GM18870 (cell line): ENCODE data around the gene RBM5.
A peak's percentile ranks its signal among the peaks of the same experiment; 100 is the strongest.

Experiments
- ATAC-seq: cut with Tn5 transposase; IDR thresholded peaks from one replicate; pipeline ENCODE4 v1.9.1; 2021; ENCODE audit warnings: moderate library complexity; ENCODE audit not compliant: unreplicated experiment

Gene RBM5

DNA sequence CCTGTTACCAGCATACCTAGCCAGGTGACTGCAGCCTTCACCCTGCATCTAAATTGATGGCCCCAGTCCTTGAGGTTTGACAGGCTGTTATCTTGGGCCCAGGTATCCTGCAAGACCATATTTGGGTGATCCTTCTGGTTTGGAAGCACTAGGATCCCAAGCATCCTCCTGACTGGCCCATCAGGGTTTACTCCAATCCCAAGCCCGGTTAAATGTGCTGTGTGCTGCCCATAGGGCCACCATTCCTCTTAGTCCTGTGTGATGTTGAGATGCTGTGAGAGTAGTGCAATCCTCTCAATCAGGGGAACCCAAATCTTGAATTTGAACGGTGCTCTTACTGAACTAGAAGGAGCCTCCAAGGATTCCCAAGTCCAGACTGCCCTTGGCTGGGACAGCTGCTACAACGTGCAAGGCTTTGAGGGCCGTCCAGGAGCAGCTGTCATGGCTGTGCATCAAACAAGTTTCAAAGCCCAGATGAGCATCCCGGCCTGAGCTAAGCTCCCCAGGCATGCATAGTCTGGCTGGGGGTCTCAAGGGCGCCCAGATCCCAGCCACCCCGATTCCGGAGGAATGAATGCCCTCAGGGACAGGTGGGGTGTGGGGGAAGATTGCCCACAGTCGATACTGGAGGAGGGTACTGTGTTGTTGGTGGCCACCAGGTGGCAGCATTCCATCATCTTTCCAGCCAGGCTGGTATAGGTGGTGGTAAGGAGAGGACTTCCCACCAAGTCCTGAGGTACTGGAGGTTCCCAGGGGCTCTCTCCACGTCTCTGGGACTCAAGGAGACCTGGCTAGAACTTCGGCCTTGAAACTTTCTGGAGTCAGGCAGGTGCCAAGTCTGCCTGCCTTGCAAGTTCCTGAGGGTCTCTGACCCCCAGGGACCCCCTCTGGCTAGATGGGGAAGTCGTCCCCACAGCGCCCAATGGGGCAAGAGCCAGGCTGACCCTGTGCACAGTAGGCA lies 32.6 kb downstream of the RBM5 start:
- ATAC-seq: peak; percentile 61

- ATAC-seq: no peak
Measured at GRCh38 chr3:50122071-50122470, 33.4 kb downstream of the RBM5 start.

GRCh38 chr3:50122661-50123391 lies 34.1 kb downstream of the RBM5 start:
- ATAC-seq: no peak

DNA sequence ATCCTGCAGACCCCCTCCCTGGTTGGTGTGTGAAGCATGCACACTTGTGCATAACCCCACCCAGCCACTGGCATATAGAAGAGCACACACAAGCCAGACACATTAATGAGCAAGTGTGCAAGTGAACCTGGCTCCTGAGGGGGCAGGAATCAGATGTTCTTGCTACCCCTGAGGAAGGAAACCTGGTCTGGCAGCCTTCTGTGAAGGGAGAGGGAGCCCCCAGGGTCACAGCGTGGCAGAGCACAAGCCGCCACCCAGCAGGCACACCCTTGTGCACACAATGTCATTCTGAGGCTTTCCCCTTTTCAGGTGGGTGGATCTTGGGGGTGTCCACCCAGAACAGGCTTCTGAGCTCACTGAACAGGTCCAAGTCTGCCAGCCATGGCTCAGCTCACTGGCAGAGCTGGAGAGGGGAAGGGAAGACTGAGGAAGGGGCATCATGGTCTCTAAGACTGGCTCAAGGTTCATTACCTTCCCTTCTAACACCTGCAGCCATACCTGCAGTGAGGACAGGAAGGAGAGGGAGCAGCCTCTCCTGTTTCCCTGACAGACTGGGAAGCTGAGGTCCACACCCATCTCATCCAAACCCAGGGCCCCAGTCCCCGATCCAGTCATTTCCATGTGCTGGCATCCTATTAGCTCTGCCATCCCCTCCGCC lies 34.8 kb downstream of the RBM5 start:
- no peak for ATAC-seq

DNA sequence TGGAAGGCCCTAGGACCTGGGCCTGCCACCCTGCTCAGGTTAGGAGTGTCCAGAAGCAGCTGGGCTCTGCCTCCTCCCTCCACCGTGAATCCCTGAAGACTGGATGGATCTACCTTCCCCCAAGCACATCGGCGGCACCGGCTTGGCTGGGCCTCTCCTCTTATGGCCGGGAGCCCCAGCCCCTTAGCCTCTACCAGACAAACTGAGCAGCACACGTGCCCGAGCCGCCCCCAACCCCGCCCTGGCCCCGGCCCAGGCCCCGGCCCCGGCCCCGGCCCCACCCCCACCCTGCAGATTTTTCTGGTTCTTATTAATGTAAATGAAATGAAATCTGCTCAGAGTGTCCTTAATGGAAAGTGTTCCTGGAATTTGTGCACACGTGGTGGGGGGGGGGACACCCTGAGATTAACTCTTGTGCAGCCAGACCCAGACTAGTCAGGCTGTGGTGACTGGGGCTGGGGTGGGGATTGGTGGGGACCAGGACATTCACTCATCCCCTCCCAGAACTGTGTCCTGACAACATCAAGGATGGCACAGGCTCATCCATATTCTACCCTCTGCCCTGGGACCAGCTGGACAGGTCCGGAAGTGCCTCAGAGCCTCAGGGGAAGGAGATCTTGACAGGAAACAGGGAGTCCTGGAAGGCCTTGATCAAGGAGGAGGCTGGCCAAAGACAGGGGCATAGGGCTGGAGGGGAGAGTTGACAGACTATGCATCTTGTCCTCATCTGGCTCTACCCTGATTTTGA lies 35.5 kb downstream of the RBM5 start:
- ATAC-seq: no peak

DNA sequence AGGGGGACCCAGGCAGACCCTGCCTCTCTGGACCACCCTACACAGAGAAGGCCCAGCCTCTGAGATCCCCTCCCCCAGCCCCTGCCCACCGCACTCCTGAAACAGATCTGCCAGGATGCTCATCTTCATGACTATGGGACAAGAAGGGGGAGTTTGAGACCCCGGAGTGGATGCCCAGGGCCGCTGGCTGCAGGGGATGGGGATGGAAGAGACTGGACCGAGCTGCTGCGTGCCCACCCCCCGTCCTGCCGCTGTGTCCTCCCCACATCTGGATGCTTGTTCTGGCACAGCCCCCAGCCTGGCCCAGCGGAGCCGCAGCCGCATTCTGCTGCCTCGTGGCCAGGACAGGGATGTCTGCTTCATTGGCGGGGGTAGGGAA lies 36.1 kb downstream of the RBM5 start:
- no peak for ATAC-seq

DNA sequence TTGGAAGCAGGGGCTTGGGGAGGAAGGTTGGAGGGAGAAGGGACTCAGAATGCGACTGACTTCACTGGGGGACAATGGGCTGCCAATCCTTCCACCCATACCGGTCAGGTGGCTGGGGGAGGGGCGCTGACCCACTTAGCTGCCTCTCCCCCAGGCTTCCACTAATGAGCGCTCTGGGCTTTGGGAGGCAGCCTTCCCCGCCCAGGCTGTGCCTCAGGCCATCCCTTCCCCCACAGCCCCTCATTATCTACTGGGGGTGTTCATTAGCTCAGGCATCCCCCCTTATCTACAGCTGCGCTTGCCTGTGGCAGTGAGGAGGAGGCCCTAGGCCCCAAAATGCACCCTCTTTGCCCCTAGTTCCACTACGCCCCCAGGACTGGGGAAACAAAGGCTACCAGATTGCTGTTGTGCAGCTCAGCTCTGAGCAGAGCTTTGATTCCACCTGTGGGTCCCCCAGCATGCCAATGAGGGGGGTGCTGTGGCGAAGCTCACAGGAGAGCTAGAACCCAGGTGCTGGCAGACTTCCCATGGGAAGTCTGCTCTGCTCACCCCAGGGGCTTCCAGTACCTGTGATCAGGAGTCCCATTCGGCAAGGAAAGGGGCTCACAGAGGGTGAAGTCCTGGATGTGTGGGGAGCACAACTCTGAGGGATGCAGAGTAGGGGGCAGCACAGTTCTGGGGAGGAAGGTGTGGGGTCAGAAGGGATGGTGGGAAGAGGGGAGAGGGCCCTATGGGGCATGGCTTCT lies 37.0 kb downstream of the RBM5 start:
- no peak for ATAC-seq

- no peak for ATAC-seq
Measured at GRCh38 chr3:50126287-50127211, 37.8 kb downstream of the RBM5 start.

DNA sequence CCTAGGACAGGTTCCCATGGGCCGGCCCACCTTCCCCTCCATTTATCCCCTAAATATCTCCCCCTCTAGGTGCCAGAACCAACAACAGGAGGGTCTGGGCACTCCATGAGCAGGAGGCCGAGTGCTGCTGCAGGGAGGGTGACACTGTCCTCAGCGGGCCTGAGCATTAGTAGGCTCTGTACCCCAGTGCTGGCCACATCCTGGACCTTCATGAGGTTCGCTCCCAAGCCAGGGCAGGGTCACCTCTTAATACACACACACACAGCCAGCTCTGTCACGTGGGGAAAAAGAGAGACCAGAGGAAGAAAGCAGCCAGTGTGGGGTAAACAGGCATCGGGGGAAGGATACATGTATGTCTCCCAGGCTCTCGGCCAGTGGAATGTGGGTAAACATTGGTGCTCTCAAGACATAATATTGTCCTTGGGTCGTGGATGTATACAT lies 38.6 kb downstream of the RBM5 start:
- no peak for ATAC-seq

GRCh38 chr3:50128001-50128400 lies 39.3 kb downstream of the RBM5 start:
- no peak for ATAC-seq

DNA sequence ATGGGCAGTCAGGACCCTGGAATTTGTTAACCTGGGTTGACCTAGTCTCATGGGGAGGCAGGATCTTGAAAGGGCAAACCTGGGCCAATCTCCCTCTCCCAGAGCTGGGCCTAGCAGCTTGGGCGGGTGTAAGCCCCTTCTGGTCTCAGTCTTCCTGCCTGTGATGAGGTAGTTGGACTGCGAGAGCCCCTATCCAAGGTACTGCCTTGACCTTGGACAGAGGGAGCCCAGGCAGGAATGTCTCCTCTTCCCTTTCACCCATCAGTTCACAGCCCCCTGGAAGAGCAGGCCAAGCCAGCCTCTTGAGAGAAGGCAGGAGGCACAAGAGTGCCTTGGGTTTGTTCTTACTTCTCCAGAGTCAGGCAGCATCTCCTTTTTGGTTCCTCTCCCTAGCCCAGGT lies 41.7 kb downstream of the RBM5 start:
- ATAC-seq: no peak

GRCh38 chr3:50132421-50133282 lies 43.9 kb downstream of the RBM5 start:
- no peak for ATAC-seq

GRCh38 chr3:50133283-50133615 lies 44.5 kb downstream of the RBM5 start:
- no peak for ATAC-seq

DNA sequence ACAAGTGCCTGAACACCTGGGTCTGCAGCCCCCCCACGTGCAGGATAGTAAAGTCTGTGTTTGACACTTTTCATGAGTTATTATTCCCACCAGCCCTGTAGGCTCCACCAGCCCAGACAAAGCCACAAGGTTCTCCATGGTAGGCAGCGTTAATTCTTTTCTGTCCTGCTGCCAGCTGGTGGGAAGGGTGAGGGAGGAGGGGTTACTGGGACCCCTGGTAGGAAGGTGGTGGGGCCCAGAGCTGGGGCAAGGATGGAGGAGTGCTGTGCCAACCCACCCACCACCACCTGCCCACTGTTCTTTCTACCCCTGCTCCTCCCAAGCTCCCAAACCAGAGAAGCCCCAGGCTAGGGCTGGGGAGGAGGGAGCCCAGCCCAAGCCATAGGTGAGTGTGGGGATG lies 45.6 kb downstream of the RBM5 start:
- no peak for ATAC-seq

DNA sequence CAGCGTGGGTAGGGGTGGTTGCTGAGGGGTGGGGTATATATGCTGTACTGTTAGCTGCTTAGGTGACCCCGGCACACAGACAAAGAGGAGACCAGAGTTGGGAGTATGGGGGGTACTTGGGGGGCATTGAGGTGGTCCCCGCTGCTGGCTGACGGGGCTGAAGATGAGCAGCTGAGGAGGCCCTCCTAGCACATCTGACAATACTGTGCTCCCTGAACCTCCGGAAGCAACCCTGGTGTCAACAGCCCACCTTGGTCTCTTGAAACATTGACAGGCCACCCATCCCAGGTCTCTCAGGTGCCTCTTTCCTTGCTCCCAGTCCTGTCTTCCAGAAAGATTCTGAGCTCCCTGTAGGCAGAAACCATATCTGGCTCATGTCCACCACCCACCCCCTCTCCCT lies 47.2 kb downstream of the RBM5 start:
- ATAC-seq: no peak

- no peak for ATAC-seq
Measured at GRCh38 chr3:50136714-50137405, 48.1 kb downstream of the RBM5 start.

- ATAC-seq: no peak
Measured at GRCh38 chr3:50137531-50137930, 48.8 kb downstream of the RBM5 start.
